Measurements from ENCODE around the gene DMC1. TPM values are rescaled to one million over a fixed set of nuclear protein-coding genes. Genes with fewer than 3 reads are reported as not detected.

Gene DMC1
- total and polyA plus RNA-seq, 11 donors, result 0.12 to 2.4 (median 0.51) TPM

DNA sequence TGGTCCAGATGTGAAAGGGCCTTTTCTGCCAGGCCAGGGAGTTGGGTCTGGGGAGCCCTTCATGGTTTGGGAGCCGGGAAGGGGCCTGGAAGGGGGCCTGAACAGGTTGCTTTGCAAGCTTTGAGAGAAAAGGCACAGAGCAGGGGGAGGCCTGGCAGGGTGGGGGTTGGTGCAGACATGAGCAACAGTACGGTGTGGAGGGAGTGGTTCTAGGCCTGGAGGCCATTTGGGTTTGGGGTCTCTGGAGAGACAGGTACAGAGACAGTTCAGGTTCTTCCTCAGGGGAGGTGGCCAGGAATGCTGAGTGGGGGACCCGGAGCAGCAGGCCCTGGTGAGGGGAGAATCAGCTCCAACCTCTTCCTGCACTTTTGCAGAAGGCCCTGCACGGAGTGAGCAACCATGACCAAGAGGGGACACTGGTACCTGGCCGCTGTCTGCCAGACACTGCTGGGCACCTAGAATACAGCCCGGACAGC, 100.6 kb downstream of the DMC1 start:
- H3K9me3 ChIP-seq, result no peaks in the 10 kb centered on the region
- H3K36me3 ChIP-seq, result no peaks in the 10 kb centered on the region
- peaks cover 0 to 20% (median 11%) of the 10 kb centered on the region in 12 donors for H3K4me1 ChIP-seq
- WGBS, 4 donors, result 93 to 97% (median 95%) methylated on average over 6 of the region's 6 CpGs
- TF ChIP-seq, protein P1, sequence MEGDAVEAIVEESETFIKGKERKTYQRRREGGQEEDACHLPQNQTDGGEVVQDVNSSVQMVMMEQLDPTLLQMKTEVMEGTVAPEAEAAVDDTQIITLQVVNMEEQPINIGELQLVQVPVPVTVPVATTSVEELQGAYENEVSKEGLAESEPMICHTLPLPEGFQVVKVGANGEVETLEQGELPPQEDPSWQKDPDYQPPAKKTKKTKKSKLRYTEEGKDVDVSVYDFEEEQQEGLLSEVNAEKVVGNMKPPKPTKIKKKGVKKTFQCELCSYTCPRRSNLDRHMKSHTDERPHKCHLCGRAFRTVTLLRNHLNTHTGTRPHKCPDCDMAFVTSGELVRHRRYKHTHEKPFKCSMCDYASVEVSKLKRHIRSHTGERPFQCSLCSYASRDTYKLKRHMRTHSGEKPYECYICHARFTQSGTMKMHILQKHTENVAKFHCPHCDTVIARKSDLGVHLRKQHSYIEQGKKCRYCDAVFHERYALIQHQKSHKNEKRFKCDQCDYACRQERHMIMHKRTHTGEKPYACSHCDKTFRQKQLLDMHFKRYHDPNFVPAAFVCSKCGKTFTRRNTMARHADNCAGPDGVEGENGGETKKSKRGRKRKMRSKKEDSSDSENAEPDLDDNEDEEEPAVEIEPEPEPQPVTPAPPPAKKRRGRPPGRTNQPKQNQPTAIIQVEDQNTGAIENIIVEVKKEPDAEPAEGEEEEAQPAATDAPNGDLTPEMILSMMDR (IDR thresholded peaks at IDR 0.05), result no peak
- TF ChIP-seq POLR2A (IDR thresholded peaks at IDR 0.05), result no peak
- peak overlapping the region in 5 of 12 donors; percentile 60 to 85 (median 75) for H3K4me3 ChIP-seq
- ATAC-seq (no peak), DNase-seq (peak in 1 of 5 donors; percentile 32)
- intact Hi-C loops (cut with DNase I), result loop anchor here in 5 of 10 donors (5.0 to 10.0 kb wide), 3 partner anchors 33 to 95 kb away; partner anchors contain the start of gene DDX17 (in 1 of the 5)
- peaks cover 0 to 16% (median 0%) of the 10 kb centered on the region in 9 donors for H3K27me3 ChIP-seq
- H3K27ac ChIP-seq, result no peak overlapping the region

Other genes with a start within 250 kb of the DMC1 start
- 10 to 100 TPM; 14.5 to 85.5 (median 39.7) TPM for gene KCNJ4, start 115.0 kb downstream of the DMC1 start, total RNA-seq
- 10 to 100 TPM; 20.3 to 57.9 TPM for gene KCNJ4, start 115.0 kb downstream of the DMC1 start, polyA plus RNA-seq
- gene KDELR3, start 102.1 kb downstream of the DMC1 start, total RNA-seq, result 10 to 100 TPM in 4 of 9 donors, 1 to 10 TPM in 5; 4.4 to 15.5 (median 8.5) TPM
- gene KDELR3, start 102.1 kb downstream of the DMC1 start, polyA plus RNA-seq, result 10 to 100 TPM in 1 of 2 donors, 1 to 10 TPM in 1; 7.8 to 10.5 TPM
- 100 to 1,000 TPM; 149 to 202 (median 170) TPM for gene DDX17, start 63.9 kb downstream of the DMC1 start, total RNA-seq
- gene DDX17, start 63.9 kb downstream of the DMC1 start, polyA plus RNA-seq, result 100 to 1,000 TPM; 133 to 153 TPM
- gene FAM227A, start 86.2 kb upstream of the DMC1 start, total RNA-seq, result 1 to 10 TPM in 2 of 9 donors, under 1 TPM in 7; 0.16 to 1.0 (median 0.36) TPM
- under 1 TPM; 0.30 to 0.38 TPM for gene FAM227A, start 86.2 kb upstream of the DMC1 start, polyA plus RNA-seq
- gene CBY1, start 86.5 kb upstream of the DMC1 start, total RNA-seq, result 10 to 100 TPM; 24.1 to 47.1 (median 37.9) TPM
- gene CBY1, start 86.5 kb upstream of the DMC1 start, polyA plus RNA-seq, result 10 to 100 TPM; 43.7 to 71.7 TPM
- 10 to 100 TPM; 37.1 to 82.1 (median 71.6) TPM for gene TOMM22, start 111.8 kb upstream of the DMC1 start, total RNA-seq
- 10 to 100 TPM; 32.3 to 45.6 TPM for gene TOMM22, start 111.8 kb upstream of the DMC1 start, polyA plus RNA-seq
- gene JOSD1, start 130.8 kb upstream of the DMC1 start, total RNA-seq, result 10 to 100 TPM; 14.7 to 34.0 (median 22.8) TPM
- 10 to 100 TPM in 1 of 2 donors, 1 to 10 TPM in 1; 7.8 to 33.9 TPM for gene JOSD1, start 130.8 kb upstream of the DMC1 start, polyA plus RNA-seq
- 10 to 100 TPM; 23.7 to 45.3 (median 28.1) TPM for gene GTPBP1, start 135.8 kb upstream of the DMC1 start, total RNA-seq
- 10 to 100 TPM; 15.6 to 21.6 TPM for gene GTPBP1, start 135.8 kb upstream of the DMC1 start, polyA plus RNA-seq
- gene SUN2, start 185.8 kb upstream of the DMC1 start, total RNA-seq, result 100 to 1,000 TPM in 6 of 9 donors, 10 to 100 TPM in 3; 75.2 to 405 (median 125) TPM
- gene SUN2, start 185.8 kb upstream of the DMC1 start, polyA plus RNA-seq, result 100 to 1,000 TPM in 1 of 2 donors, 10 to 100 TPM in 1; 41.3 to 203 TPM
- gene DNAL4, start 224.0 kb upstream of the DMC1 start, total RNA-seq, result 10 to 100 TPM in 5 of 9 donors, 1 to 10 TPM in 4; 8.2 to 16.4 (median 10.4) TPM
- 10 to 100 TPM in 1 of 2 donors, 1 to 10 TPM in 1; 7.9 to 14.9 TPM for gene DNAL4, start 224.0 kb upstream of the DMC1 start, polyA plus RNA-seq